GM18861 (cell line): ENCODE measurements around the gene PDXP.
"Not testable (repeated sequence)": the region's sequence is repeated elsewhere in the genome, so short reads cannot be mapped to it uniquely, and the experiment has no call there.

Experiments
- ATAC-seq: cut with Tn5 transposase; IDR thresholded peaks from one replicate; pipeline ENCODE4 v1.9.1; 2021; ENCODE audit not compliant: unreplicated experiment

PDXP gene, protein sequence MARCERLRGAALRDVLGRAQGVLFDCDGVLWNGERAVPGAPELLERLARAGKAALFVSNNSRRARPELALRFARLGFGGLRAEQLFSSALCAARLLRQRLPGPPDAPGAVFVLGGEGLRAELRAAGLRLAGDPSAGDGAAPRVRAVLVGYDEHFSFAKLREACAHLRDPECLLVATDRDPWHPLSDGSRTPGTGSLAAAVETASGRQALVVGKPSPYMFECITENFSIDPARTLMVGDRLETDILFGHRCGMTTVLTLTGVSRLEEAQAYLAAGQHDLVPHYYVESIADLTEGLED

DNA sequence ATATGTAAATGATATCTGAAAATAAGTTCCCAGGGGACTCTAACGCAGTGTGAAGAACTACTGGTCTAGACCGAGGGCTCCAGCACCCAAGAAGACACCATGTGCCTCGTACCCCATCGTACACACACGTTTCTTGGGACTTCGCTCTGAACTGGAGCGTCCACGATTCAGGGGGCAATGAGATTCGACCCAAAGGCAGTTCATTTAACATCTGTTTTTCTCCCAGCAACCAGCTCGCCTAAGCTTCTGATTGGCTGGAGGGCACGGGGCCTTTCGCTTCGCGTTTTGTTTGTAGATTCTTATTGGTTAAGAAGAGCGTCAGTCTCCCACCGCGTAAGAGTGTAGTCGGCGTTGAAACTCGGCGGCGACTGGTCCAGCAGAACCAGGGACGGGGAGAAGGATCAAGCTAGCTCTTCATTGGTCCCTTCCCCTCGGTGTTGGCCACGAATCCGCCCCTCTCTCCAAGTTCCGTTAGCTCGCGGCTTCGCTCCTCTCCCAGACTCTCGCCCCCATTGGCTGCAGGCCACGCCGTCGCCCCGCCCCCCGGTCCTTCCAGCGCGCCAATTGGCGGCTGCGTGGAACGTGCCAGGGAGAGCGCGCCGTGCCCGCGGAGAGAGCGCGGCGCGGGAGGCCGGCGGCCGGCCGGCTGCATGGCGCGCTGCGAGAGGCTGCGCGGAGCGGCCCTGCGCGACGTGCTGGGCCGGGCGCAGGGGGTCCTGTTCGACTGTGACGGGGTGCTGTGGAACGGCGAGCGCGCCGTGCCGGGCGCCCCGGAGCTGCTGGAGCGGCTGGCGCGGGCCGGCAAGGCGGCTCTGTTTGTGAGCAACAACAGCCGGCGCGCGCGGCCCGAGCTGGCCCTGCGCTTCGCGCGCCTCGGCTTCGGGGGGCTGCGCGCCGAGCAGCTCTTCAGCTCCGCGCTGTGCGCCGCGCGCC, at the start of gene PDXP:
TSS of gene PDXP (plus strand) at position 591 of the 933 bp plus-strand sequence. CDS start at position 651, 60 bp downstream.
- ATAC-seq: peak; percentile 70

DNA sequence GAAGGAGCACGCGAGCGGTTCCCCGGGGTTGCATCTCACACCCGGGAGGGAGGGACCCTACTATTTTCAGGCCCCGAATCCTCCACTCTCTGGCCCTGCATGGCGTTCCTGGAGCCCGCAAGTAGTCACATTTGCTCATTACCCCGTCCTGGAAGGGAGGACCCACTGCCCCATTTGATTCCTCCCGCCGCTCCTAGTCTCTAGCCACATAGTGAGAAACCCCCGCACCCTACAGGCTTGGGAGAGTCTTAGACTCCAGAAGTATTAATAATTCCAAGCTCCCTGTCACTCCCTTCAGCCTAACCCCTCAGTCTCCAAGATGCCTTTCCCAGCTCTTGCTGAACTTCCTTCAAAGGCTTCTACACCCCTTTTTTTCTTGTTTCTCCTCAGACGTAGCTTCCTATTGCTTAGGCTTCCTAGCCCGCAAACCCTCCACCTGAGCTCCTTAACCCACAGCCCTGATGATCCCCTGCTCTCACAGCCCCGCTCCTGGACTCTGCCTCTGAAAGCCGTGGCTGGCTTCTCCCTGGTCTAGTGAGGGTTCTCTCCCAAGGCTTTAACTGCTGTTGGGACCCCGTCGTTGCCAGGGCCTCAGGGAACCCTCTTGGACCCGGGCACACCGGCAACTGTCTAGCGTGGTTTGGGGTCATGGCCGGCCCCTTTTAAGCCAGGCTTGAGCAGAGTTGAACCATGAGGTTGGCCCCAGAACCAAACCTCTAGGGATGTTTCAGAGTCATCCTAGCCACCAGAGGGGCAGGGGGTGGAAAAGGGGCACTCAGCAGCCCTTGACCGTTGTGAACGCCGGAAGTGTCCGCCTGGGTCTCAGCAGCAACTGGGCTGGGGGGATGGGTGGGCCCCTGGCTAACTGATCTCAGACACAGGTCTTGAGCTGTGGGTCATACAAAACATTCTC, 49.0 kb upstream of the PDXP start:
- no peak for ATAC-seq

DNA sequence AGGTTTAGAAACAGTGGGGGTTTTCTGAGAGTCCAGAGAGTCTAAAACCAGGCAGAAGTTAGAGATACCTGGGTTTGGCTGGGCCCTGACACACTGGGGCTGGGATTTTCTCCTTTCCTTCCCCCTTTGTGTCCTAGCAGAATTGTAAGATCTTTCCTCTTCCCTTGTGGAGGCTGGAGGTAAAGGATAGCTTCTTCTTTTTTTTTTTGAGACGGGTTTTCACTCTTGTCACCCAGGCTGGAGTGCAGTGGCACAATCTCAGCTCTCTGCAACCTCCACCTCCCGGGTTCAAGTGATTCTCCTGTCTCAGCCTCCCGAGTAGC, 48.4 kb upstream of the PDXP start:
- ATAC-seq: not testable (repeated sequence)

DNA sequence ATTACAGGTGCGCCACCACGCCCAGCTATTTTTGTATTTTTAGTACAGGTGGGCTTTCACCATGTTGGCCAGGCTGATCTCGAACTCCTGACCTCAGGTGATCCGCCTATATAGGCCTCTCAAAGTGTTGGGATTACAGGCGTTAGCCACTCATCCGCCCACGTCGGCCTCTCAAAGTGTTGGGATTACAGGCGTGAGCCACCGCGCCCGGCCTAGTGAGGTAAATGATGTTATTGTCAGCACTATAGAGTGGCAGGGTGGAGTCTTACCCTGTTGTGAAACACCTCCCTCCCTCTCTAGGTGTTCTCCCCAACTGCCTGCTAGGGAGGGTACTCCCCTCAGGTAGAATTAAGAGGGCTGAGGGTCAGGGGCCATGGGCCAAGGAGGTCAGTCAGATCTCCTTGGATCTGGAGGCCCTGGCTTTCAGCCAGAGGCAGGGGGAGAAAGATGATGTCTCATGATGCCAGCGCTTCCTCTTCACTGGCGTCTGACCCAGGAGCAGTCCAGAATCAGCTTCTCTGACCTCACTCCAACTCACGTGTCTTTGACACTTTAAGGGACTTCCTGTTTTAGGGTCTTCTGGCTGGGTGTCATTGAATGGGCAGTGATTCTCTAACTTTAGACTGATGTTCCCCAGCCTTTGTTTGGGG, 47.9 kb upstream of the PDXP start:
- ATAC-seq: no peak

DNA sequence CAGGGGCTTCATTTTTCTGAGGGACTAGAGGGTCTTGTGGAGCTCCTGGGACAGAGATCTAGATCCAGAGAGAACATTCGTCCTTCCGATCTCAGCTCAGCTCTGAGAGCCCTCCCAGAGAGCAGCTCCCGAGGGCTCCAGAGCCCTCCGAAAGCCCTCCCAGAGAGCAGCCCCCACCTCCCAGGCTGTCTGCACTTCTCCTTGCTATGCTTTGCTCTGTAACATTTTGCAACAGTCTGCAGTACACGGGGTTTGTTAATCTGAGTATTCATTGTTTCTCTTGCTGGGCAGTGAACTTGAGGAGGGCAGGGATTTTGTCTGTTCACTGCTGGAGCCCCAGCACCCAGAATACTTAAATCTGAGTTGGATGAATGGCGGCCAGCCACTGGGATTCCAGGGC, 47.3 kb upstream of the PDXP start:
- no peak for ATAC-seq

DNA sequence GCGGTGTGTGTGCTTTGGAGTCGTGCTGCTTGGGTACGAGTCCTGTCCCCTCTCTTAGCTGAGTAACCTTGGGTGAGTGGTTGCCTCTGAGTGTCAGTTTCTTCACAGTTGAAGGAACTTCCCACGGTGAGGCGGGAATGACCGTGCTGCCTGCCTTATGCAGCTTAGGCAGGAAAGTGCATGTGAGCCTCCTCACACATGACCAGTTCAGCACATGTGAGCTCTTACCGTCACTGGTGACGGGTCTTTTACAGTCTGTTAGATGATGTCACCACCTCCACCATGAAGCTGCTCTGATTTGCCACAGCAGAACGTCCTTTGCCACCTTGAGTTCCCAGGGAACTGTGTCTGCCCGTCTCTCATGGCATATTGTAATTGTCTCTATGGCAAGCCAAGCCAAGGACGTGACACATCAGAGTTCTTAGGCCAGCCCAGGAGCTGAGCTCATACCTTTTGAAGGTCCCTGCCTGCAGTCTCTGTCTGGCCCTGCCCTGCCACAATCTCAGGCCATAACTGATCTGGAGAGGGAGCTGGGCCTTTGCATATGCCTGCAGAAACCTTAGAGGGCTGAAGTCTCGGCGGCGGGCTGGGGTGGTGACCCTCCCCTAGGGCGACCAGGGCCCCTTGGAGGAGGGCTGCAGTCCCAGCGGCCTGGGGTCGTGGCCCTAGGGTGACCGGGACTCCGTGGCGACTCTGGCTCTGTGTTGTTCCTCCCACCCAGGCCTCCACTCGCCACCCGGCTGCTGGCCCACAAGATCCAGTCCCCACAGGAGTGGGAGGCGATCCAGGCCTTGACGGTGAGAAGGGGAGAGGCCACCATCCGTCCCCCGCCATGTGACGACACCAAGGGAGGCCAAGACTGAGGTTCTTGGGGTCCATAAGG, 42.1 kb upstream of the PDXP start:
- no peak for ATAC-seq

DNA sequence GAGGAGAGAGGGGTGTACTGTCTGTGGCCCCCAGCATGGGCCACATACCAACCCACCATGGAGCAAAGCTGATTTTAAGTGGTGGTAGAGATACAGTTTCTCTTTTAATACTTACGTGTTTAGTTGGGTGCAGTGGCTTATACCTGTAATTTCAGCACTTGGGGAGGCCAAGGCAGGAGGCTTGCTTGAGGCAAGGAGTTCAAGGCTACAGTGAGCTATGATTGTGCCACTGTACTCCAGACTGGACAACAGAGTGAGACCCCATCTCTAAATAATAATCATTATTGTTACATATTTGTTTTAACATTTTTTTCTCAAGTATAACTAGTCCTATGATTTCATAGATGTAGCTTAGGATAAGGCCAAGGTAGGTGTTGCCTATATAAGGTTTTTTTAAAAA, 41.1 kb upstream of the PDXP start:
- ATAC-seq: no peak

DNA sequence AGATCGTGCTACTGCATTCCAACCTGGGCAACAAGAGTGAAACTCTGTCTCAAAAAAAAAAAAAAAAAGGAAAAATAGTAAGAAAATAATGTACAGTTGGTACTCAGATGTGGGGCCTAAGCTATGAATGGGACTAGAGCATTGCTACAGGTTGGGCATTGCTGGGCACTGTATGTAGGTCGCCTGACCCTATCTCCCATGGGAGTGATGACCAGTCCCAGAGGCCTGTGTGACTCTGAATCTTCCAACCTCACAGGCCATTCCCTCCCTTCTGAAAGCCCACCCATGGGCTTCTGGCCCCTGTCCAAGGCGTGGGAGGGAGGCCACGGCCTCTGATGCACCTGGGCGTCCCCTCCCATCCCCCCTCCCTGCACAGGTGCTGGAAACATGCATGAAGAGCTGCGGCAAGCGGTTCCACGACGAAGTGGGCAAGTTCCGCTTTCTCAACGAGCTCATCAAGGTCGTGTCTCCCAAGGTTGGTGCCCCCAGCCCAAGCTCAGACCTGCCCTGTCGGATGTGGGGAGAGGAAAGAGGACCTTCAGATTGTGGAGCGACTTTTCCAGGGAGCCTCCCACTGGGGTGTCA, 40.4 kb upstream of the PDXP start:
- ATAC-seq: no peak

DNA sequence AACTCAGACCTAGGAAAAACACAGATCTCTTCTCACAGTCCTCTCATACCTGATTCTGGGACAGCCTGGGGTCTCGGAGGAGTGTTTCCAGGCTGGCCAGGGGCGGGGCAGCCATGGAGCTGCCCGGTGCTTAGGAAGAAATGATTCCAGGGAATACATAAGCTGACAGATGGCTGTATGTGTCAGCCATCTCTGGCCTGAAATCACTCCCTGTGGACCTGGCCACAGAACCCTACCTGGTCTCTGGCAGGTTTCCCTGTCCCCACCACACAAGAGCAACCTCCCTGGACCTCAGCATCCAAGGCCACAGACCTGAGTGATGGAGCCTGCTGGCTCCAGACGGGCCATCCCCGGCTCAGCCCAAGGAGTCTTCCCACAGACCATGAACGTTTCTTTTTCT, 39.8 kb upstream of the PDXP start:
- no peak for ATAC-seq

DNA sequence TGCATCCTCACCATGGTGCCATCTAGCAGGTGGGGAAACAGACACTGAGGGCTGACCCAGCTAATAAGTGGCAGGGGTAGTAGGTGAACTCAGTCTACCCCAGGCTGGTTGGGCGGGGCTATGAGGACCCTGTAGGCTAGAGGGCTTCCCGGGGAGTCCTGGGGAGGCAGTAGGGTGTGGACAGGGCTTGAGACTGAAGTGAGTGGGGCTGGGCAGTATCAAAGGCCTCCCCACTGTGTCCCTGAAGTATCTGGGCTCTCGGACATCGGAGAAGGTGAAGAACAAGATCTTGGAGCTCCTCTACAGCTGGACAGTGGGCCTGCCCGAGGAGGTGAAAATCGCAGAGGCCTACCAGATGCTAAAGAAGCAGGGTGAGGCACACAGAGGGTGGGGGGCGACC, 38.5 kb upstream of the PDXP start:
- no peak for ATAC-seq

DNA sequence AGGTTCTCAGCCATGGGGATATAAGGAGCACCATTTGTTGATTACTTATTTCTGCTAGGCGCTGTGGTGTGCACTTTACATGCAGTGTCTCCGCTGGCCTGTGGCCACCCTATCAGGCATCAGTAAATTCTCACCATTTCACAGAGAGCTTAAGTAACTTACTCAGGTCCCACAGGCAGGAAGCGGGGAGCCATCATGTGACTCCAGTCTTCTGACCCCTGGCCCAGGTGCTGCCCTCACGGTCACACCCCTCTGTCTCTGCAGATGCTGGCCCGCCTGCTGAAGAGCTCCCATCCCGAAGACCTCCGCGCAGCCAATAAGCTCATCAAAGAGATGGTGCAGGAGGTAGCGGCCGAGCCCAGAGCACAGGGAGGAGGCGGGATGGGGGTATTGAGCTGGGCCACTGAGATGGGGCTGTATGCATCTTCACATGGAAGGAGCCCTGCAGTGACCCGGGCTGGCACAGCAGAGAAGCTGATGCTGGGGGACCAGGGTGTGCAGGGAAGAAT, 37.1 kb upstream of the PDXP start:
- no peak for ATAC-seq

DNA sequence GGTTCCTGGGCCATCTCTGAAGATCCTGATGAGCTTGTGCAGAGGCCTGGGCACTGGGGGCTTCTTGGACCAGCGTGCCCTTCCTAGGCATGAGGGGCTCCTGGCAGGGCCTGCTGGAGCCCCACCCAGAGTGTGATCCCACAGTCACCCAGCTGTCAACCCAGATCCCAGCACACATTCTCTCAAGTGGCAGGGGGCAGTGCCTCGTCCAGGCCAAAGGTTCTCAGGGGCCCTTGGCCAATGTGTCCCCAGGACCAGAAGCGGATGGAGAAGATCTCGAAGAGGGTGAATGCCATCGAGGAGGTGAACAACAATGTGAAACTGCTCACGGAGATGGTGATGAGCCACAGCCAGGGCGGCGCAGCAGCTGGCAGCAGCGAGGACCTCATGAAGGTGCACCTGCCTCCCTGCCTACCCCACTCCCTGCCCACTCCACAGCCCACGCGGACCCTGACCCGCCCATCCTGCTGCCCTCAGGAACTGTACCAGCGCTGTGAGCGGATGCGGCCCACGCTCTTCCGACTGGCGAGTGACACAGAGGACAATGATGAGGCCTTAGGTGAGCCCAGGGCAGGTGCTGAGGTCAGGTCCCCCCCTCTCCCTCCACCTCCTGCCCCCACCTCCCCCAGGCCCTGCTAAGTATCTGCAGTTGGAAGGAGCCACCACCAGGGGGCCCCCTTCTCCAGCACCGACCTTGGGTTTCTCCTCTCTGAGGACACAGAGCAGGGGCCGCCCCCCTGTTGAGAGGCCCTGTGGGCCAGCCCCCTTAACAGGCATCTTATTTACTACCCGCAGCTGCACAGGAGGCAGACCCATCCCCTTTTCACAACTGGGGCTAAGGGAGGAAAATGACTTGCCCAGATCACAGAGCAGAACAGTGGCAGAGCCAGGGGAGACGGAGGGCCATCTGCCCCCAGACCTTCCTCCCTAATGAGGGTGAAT, 35.2 kb upstream of the PDXP start:
- ATAC-seq: no peak

DNA sequence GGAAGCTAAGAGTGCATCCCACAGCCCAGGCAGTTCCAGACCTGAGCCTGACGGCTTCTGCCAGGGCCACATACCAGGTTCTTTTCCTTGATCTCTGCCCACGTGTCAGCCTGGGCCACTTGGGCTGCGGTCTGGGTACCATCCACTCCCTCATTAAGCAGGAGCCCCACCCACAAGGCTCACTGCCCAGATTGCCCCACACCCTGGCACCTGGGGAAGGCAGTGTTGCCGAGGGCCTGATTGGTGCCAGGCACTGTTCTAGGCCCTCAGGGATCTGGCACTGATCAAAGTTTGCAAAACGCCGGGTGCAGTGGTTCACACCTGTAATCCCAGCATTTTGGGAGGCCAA, 34.5 kb upstream of the PDXP start:
- no peak for ATAC-seq

DNA sequence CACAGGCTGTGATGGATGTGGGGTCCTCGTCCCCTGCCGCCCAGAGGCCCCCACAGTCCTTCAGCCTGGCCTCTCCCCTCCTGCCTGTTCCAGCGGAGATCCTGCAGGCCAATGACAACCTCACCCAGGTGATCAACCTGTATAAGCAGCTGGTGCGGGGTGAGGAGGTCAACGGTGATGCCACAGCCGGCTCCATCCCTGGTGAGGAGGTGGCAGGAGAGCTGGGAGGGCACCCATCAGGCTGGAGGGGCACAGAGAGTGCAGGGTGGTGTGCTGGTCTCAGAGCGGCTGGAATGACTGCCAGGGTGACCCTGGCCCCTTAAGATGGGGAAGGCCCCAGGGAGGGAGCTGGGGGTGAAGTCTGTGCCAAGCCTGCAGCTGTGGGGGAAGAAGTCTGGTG, 33.6 kb upstream of the PDXP start:
- ATAC-seq: no peak

DNA sequence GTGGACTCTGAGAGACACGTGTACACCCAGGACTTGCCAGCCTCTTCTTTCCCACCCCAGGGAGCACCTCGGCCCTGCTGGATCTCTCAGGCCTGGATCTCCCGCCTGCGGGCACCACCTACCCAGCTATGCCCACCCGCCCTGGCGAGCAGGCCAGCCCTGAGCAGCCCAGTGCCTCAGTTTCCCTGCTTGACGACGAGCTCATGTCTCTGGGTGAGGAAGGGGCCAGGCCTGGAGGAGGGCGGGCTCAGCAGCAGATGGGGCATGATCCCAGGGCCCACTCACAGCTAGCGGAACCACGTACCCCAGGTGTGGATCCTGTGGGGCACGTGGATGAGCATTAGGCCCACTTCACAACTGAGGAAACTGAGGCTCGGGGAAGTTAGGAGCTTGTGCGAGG, 32.8 kb upstream of the PDXP start:
- ATAC-seq: no peak

DNA sequence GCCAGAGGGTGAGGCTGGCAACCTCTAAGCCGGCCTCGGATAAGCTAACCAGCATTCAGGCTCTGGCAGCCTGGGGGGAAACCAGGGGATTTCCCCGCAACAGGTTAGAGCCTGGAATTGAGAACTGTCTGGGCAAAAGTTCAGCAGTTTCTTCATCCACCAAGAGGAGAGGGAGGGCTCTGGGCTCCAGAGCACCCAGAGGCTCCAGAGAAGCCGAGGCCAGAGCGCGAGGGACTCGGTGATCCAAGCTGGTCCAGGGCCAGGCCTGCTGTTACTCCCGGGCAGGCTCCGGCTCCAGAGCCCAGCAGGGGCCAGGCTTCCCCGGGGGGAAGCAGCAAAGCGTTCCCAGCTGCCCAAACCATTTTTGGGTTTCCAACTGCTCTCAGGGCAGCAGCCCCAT, 32.4 kb upstream of the PDXP start:
- ATAC-seq: no peak

DNA sequence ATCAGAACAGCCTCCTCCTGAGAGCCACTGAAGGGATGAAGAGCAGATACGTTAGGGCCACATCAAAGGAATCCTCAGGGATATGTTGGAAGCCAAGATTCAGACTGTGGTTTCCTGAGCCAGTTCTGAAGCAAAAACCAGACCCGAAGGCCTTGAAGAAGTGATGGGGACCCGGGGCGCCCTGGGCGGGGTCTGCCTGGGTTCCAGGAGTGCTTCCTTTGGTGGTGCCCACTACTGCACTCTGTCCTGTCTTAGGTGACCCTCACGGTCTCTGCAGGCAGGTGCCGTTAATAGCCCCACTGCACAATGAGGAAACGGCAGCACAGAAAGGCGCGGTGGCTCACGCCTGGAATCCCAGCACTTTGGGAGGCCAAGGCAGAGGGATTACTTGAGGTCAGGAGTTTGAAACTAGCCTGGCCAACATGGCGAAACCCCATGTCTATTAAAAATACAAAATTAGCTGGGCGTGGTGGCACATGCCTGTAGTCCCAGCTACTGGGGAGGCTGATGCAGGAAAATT, 31.9 kb upstream of the PDXP start:
- ATAC-seq: no peak

DNA sequence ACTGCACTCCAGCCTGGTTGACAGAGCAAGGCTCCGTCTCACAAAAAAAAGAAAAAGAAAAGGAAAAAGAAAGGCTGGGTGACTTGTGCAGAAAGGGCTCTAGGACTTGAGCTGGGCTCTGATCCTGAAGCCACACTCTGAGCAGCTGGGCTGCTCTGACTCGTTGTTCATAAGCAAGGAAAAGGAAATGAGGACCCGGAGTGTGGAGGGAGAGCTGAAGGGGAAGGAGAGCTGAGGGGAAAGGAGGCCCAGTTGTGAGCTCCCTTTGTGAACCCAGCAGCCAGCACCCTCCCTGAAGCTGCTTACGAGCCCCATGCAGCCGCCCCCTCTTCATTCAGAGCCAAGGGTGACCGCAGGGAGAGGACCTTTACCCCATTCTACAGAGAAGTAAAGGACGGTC, 31.4 kb upstream of the PDXP start:
- no peak for ATAC-seq
